ENCODE results near the gene SH2D3C.

SH2D3C gene

GRCh38 chr9:127806871-127807270 is 28.4 kb upstream of the SH2D3C start:
- DNase-seq (ENCODE audit: low read depth in 2 of 2), result no peak

DNA sequence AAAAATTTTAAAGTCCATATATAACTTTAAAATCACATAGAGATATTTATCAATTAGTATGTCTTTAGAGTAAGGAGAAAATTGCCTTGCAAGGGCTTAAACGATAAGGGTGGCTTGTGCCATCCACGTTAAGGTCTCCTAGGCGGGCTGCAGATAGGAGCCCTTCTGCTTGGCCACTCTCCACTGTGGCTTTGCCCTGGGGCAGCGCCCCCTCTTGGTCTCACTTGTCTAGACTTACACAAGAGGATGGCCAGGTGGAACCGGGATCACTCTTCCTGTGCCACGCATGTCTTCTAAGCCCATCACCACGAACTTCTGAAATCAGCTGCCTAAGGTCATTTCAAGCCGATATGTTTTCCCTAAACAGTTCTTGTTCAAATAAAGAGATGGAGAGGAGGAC is 27.2 kb upstream of the SH2D3C start:
- DNase-seq (ENCODE audit: low read depth in 2 of 2), result no peak

DNA sequence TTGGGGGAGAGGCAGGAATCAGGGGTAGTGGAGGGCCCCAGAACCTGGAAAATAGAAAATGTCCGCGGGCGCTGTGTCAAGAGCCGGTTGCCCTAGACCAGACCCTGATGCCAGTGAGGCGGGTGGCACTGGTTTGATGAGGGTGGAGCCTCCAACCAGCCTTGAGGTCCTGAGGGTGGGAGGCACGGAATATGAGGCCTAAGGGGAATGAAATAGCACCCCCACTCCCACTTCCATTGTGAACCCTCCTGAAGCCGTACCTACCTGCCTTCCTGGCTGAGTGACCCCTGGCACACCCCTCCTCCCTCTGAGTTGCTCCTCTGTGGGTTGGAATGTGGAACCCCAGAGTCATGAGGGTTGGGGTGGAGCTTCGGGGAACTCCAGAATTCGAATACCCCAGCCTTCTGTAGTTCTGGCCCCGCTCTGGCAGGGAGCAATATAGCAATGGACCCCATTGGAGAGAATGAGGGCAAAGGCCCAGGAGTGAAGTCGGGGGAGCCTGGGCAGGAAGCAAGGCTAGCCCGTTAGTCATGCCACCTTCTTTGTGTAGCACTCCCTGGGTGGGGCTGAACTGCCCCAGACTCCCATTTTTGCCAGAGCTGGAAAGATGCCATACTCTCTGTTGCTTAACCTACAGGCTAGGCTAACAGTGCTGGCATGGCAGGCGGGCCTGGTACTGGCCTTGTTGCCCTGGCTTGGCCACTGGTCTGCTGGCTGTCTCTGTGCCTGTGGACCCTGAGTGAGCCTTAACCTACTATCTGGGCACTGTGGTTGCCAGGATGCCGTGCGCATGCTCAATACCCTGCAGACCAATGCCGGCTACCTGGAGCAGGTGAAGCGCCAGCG is 25.3 kb upstream of the SH2D3C start:
- no peak for DNase-seq (ENCODE audit: low read depth in 2 of 2)

- peak; percentile 59 to 66 for DNase-seq (ENCODE audit: low read depth in 2 of 2)
Observed at GRCh38 chr9:127802576-127803443, 24.3 kb upstream of the SH2D3C start, which contains the start of gene FPGS. Gene FPGS, plus strand, starts transcription at chr9:127802882. Its CDS starts 43 bp downstream, at chr9:127802925.

DNA sequence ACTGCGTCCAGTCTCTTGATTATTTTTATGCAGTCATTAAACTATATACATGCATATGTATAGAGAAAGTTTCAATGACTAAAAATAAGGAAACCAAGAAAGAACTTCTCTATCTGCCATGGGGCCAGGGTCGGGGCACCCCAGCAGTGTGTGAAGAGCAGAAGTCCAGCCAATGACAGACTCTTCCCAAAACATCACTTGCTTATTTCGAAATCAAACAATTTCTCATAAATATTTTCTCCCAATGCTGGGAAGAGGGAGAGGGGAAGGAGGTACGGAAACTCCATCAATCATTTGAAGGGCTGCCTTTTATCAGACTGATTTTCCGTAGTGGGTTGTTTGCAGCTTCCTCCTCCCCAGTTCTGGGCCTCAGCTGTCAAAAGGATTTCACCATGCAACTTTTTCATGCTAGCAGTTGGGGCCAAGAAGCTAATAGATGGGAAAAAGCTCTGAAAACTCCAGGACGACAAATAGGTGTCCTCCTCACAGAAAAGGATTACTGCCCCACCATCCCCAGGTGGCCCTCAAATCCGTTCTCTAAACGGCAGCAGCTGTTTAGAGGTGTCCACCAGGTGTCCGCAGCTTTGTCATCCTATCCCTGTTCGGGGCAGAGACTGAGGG is 23.6 kb upstream of the SH2D3C start:
- DNase-seq (ENCODE audit: low read depth in 2 of 2), result no peak

DNA sequence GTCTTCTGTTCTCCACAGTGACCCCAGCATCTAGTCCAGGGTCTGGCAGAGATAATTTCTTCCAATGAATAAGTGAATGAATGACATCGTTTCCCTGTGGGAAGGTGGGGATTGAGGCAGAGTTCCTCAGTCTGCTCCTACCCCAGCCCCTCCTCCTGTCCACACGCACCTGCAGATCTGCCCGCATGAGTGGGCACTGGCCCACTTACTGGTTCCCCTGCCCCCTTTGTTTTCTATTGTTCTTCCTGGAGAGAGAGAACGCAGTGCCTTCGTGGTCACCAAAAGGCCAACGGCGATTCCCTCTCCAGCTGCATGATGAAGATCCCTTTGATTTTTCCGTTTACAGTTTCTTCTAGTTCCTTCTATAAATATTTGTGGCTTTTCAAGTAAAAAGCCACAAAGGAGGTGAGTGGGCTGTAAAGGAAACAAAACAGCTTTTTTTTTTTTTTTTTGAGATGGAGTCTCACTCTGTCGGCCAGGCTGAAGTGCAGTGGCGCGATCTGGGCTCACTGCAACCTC is 18.4 kb upstream of the SH2D3C start:
- DNase-seq (ENCODE audit: low read depth in 2 of 2), result no peak

GRCh38 chr9:127796225-127796813 is 17.9 kb upstream of the SH2D3C start:
- no peak for DNase-seq (ENCODE audit: low read depth in 2 of 2)

DNA sequence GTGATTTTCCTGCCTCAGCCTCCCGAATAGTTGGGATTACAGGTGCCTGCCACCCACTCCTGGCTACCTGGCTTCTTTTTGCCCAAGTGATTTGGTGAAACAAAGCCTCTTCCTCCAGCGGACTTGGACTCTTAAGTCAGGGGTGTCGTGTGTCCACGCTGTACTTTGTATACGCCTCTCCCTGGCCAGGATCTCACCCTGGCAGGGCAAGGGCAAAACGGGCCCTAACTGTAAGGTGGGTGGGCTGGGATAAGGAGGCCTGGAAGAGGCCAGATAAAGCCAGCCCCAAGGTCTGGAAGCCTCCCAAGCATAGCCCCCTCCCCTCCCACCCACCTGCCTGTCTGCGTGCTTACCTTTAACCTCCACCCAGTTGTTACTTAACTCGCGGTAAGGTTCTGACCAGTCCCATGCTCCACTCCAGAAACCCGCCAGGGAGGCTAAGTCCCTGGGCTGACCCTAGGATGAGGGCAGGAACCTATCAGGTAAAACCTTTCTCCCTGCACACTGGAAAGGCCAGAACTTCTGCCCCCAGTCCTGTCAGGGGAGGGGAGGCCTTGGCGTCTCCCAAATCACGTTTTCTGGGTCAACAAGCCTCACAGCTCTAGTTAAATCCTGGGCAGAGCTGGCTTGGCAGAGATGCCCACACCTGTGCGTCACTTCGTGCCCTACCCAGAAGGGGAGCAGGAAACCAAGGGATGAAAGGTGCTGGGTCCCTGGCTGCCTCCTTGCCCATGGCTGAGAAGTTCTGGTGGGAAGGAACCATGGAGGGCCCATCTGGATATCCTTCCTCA is 15.7 kb upstream of the SH2D3C start:
- no peak for DNase-seq (ENCODE audit: low read depth in 2 of 2)

DNA sequence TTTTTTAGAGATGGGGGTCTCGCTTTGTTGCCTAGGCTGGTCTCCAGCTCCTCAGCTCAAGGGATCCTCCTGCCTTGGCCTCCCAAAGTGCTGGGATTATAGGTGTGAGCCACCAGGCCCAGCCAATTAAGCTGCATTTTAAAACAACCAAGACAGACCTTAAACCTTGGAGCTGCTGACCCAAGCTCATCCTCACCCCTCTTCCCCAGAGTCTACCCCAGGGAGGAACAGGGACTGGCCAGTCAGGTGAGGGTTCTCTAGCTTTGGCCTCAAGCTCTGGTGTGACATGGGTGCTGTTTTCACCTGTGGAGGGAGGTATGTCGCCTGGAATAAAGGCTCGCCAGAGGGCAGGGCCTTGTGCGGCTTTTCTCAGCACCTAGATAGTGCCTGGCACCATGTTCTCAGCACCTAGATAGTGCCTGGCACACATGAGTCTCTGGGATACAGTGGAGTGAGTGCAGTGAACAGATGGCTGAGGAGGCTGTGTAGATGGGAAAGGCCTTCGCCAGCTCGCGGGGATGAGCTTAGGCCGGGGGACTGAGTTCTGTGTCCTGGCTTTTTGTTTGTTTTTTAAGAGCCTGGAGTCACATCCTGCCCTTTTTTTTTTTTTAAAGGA is 14.7 kb upstream of the SH2D3C start:
- no peak for DNase-seq (ENCODE audit: low read depth in 2 of 2)

DNA sequence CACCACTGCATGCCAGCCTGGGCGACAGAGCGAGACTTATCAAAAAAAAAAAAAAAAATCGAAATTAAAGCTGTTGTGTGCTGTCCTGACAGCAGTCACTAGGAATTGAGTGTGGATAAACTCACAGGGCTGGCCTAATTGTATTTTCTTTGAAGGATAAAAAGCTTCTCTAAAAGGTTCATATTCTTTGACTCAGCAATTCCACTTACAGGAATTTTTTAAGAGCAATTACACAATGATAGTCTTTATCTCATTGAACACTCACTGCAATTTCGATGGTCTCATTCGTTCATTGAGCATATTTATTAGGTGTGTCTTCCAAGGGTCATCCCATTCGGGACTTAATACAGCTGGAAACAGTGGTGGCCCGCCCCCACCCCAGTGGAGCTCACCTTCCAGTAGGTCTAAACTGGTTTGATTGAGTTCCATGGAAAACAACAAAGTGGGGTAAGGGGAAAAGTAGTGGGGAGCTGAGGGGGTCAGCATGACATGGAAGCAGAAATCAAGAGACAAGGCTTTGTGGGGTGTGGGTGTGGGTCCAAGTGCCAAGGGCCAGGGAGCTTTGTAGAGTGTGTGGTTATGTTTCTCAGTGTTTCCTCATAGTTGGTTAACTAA is 14.1 kb upstream of the SH2D3C start:
- no peak for DNase-seq (ENCODE audit: low read depth in 2 of 2)

DNA sequence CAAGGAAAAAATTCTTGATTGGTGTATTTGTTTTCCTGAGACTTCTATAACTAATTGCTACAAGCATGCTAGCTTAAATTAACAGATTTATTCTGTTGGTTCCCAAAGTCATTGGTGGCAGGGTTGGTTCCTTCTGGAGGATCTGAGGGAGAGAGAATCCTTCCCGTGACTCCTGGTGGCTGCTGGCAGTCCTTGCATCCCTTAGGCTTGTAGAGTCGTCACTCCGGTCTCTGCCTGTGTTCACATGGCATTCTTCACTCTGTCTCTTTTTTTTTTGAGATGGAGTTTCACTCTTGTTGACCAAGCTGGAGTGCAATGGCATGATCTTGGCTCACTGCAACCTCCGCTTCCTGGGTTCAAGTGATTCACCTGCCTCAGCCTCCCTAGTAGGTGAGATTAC is 12.6 kb upstream of the SH2D3C start:
- DNase-seq (ENCODE audit: low read depth in 2 of 2), result no peak

DNA sequence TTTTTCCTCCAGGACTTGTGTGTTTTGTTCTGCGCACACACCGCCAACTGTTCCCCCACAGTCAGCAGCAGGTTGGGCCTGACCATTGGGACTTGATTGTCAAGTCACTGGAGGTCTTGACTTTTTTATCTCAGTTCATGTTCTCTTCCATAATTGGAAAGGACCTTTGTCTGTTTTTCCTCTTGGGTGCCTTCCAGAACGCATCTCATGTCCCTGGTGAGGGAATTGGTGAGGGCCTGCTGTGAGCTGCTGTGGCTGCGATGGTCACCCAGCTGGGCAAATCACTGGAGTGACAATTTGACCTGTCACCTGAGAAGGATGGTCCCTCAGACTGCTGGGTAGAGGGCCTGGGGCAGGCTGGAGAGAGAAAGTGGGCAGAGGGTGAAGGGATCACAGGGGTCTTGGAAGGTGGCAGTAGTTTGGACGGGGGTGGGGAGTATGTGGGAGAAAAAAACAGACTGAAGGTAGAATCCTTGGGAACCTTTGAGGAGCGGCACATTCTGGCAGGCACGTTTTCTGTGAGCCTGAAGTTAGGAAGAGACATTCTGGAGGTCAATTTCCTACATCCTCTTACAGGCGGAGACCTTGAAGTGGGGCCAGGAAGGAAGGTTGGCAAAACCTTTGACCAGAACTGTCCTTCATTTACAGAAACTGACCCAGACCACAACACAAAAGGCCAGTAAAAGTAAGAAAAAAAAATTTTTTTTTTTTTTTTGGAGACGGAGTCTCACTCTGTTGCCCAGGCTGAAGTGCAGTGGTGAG is 11.8 kb upstream of the SH2D3C start:
- DNase-seq (ENCODE audit: low read depth in 2 of 2), result no peak

DNA sequence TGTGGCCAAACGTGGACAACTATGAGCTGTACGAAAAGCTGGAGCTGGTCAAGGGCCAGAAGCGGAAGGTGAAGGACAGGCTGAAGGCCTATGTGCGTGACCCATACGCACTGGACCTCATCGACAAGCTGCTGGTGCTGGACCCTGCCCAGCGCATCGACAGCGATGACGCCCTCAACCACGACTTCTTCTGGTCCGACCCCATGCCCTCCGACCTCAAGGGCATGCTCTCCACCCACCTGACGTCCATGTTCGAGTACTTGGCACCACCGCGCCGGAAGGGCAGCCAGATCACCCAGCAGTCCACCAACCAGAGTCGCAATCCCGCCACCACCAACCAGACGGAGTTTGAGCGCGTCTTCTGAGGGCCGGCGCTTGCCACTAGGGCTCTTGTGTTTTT is 10.7 kb upstream of the SH2D3C start:
- no peak for DNase-seq (ENCODE audit: low read depth in 2 of 2)

- DNase-seq (ENCODE audit: low read depth in 2 of 2), result peak in 1 of 2 donors; percentile 35
Observed at GRCh38 chr9:127788337-127789011, 10.0 kb upstream of the SH2D3C start.

GRCh38 chr9:127786773-127787104 is 8.3 kb upstream of the SH2D3C start:
- no peak for DNase-seq (ENCODE audit: low read depth in 2 of 2)

DNA sequence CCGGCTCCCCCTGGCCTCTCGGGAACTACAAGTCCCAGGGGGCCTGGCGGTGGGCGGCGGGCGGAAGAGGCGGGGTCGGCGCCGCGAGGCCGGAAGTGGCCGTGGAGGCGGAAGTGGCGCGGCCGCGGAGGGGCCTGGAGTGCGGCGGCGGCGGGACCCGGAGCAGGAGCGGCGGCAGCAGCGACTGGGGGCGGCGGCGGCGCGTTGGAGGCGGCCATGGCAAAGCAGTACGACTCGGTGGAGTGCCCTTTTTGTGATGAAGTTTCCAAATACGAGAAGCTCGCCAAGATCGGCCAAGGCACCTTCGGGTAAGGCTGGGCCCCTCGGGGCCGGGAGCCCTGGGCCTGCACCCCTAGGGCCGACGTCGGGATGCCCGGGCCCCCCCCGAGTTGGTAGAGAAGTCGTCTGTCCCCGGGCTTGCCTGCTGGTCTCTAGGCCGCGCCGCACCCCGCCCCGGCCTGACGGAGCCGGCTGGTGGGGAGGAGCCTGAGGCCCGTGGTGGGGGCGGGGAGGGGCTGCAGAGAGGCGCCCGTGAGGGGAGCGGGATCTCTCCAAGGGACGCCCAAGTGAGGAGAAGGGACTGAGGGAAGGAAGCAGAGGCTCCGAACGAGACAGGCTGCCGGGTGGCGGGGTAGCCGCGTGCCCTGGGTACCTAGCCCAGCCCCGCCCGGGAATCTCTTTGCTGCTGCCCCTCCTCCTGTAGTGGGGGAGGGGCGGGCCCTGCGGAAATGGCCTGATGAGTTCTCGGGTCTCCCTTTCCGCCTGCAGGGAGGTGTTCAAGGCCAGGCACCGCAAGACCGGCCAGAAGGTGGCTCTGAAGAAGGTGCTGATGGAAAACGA is 7.7 kb upstream of the SH2D3C start, which contains the start of gene CDK9:
Gene CDK9 (plus strand): TSS at position 102 of the 840 bp plus-strand sequence. CDS start 115 bp downstream, at position 217.
- peak; percentile 83 to 89 for DNase-seq (ENCODE audit: low read depth in 2 of 2)

GRCh38 chr9:127785023-127785932 is 6.8 kb upstream of the SH2D3C start:
- peak; percentile 76 to 86 for DNase-seq (ENCODE audit: low read depth in 2 of 2)

Measured in activated CD8-positive, alpha-beta memory T cell treated with anti-CD3 and anti-CD28 coated beads for 4 hours (primary cell).